Trophoblast cell (in vitro differentiated cells and primary cell): ENCODE results near the gene PI4K2B.
A peak's percentile ranks its signal among the peaks of the same experiment; 100 is the strongest.
"Not testable (repeated sequence)": the region's sequence is repeated elsewhere in the genome, so short reads cannot be mapped to it uniquely, and the experiment has no call there.

Experiments used
- DNase-seq, 2 donors: peaks; one replicate each; pipeline ENCODE4 v3.0.0-alpha.2; 2016
- H2AFZ ChIP-seq: 2 replicates; pipeline ENCODE4 v1.6.1; 2013; ENCODE audit warnings: low read length, moderate library complexity, mild to moderate bottlenecking; ENCODE audit not compliant: insufficient read depth, poor library complexity
- H2AK5ac ChIP-seq: 2 replicates; pipeline ENCODE4 v1.6.1; 2013; ENCODE audit warnings: mild to moderate bottlenecking, low read length
- H2BK120ac ChIP-seq: 2 replicates; pipeline ENCODE4 v1.6.1; 2013; ENCODE audit warnings: low read length, mild to moderate bottlenecking, moderate library complexity; ENCODE audit not compliant: insufficient read depth, poor library complexity
- H2BK12ac ChIP-seq: 2 replicates; pipeline ENCODE4 v1.6.1; 2013; ENCODE audit warnings: mild to moderate bottlenecking, low read length, moderate library complexity
- H2BK5ac ChIP-seq: 2 replicates; pipeline ENCODE4 v1.6.1; 2013; ENCODE audit warnings: low read length, low read depth, moderate library complexity, mild to moderate bottlenecking; ENCODE audit not compliant: poor library complexity
- H3K14ac ChIP-seq: 2 replicates; pipeline ENCODE4 v1.6.1; 2013; ENCODE audit warnings: mild to moderate bottlenecking, low read length
- H3K18ac ChIP-seq: 2 replicates; pipeline ENCODE4 v1.6.1; 2013; ENCODE audit warnings: mild to moderate bottlenecking, low read length
- H3K23ac ChIP-seq: 2 replicates; pipeline ENCODE4 v1.6.1; 2013; ENCODE audit warnings: low read length
- H3K27ac ChIP-seq: 2 replicates; pipeline ENCODE4 v1.5.1; 2013; ENCODE audit warnings: low read depth, mild to moderate bottlenecking, inconsistent platforms, low read length, moderate library complexity
- H3K27me3 ChIP-seq: 2 replicates; pipeline ENCODE4 v1.6.1; 2013; ENCODE audit warnings: inconsistent platforms, mild to moderate bottlenecking, low read length, moderate library complexity; ENCODE audit not compliant: insufficient read depth
- H3K36me3 ChIP-seq, 2 experiments: 1 replicate in 1 of 2; 2 replicates in 1 of 2; pipeline ENCODE4 v1.6.1; 2013; ENCODE audit warnings: low read length in 2 of 2, mild to moderate bottlenecking in 2 of 2, moderate library complexity in 1 of 2; ENCODE audit not compliant: insufficient read depth in 2 of 2, control insufficient read depth in 1 of 2
- H3K4ac ChIP-seq: 2 replicates; pipeline ENCODE4 v1.6.1; 2013; ENCODE audit warnings: low read depth, mild to moderate bottlenecking, low read length, moderate library complexity
- H3K4me1 ChIP-seq, 2 experiments: 1 replicate in 1 of 2; 2 replicates in 1 of 2; pipeline ENCODE4 v1.6.1; 2013; ENCODE audit warnings: low read length in 2 of 2, mild to moderate bottlenecking in 2 of 2, moderate library complexity in 1 of 2; ENCODE audit not compliant: insufficient read depth in 2 of 2, control insufficient read depth in 1 of 2
- H3K4me2 ChIP-seq: 2 replicates; pipeline ENCODE4 v1.6.1; 2013; ENCODE audit warnings: inconsistent platforms, mild to moderate bottlenecking, low read length, moderate library complexity
- H3K4me3 ChIP-seq: 2 replicates; pipeline ENCODE4 v1.5.1; 2013; ENCODE audit warnings: mild to moderate bottlenecking, low read depth, low read length, inconsistent platforms
- H3K79me1 ChIP-seq: one replicate; pipeline ENCODE4 v1.6.1; 2013; ENCODE audit warnings: low read length
- H3K79me2 ChIP-seq: 2 replicates; pipeline ENCODE4 v1.6.1; 2013; ENCODE audit warnings: low read length, mild to moderate bottlenecking; ENCODE audit not compliant: control insufficient read depth, insufficient read depth, poor library complexity
- H3K9ac ChIP-seq: 2 replicates; pipeline ENCODE4 v1.6.1; 2013; ENCODE audit warnings: mild to moderate bottlenecking, low read length
- H3K9me3 ChIP-seq: 2 replicates; pipeline ENCODE4 v1.6.1; 2013; ENCODE audit warnings: low read depth, mild to moderate bottlenecking, control low read depth, inconsistent platforms, low read length; ENCODE audit not compliant: insufficient read depth
- H4K12ac ChIP-seq: 2 replicates; pipeline ENCODE4 v1.6.1; 2013; ENCODE audit warnings: low read depth, mild to moderate bottlenecking, low read length, moderate library complexity
- H4K8ac ChIP-seq: 2 replicates; pipeline ENCODE4 v1.6.1; 2013; ENCODE audit warnings: low read depth, mild to moderate bottlenecking, low read length, moderate library complexity
- H4K91ac ChIP-seq: one replicate; pipeline ENCODE4 v1.6.1; 2013; ENCODE audit warnings: low read depth, mild to moderate bottlenecking, low read length, moderate library complexity
- WGBS: extraction: QIAGEN DNeasy Blood & Tissue Kit; methylation state at CpG from one replicate; pipeline ENCODE4 v1.1.7; 2013; ENCODE audit warnings: missing lambda C conversion rate; ENCODE audit not compliant: insufficient read length, insufficient coverage; ENCODE audit errors: extremely low coverage; 5-methylcytosine and 5-hydroxymethylcytosine counted together

Gene PI4K2B

GRCh38 chr4:25213347-25213979 lies 20.4 kb upstream of the PI4K2B start:
- no CpG with 5 or more reads among the region's 3 CpGs for WGBS
- Histone ChIP-seq H3K36me3 (no peaks in the 10 kb centered on the region), H3K79me1 (peaks cover 4% of the 10 kb centered on the region), H3K27ac (no peak overlapping the region), H2AFZ (no peak overlapping the region), H4K91ac (no peak overlapping the region), H4K8ac (no peak overlapping the region), H3K9ac (no peak overlapping the region), H3K4me1 (peaks cover 5 to 10% of the 10 kb centered on the region in 2 experiments), H3K27me3 (no peaks in the 10 kb centered on the region), H3K9me3 (no peaks in the 10 kb centered on the region), H2BK120ac (no peak overlapping the region), H3K14ac (no peak overlapping the region), H4K12ac (no peak overlapping the region), H3K23ac (no peak overlapping the region), H2BK5ac (no peak overlapping the region), H2BK12ac (no peak overlapping the region), H3K79me2 (no peaks in the 10 kb centered on the region), H3K18ac (no peak overlapping the region), H2AK5ac (no peak overlapping the region), H3K4me2 (no peak overlapping the region), H3K4ac (no peak overlapping the region), H3K4me3 (no peak overlapping the region)
- DNase-seq = no peak

DNA sequence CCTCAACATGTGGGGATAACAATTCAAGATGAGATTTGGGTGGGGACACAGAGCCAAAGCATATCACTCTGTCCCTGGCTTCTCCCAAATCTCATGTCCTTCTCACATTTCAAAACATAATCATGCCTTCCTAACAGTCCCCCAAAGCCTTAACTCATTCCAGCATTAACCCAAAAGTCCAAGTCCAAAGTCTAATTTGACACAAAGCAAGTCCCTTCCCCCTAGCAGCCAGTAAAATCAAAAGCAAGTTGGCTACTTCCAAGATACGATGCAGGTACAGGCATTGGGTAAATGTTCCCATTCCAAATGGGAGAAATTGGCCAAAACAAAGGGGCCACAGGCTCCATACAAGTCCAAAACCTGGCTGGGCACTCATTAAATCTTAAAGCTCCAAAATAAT lies 19.1 kb upstream of the PI4K2B start:
- not testable (repeated sequence) for H3K27ac ChIP-seq, H3K9me3 ChIP-seq, H4K8ac ChIP-seq, H3K79me1 ChIP-seq, H3K4ac ChIP-seq, H4K12ac ChIP-seq, H3K27me3 ChIP-seq, H3K4me3 ChIP-seq, H3K14ac ChIP-seq, H3K23ac ChIP-seq, H4K91ac ChIP-seq, H3K18ac ChIP-seq, DNase-seq, H2BK120ac ChIP-seq, H3K9ac ChIP-seq, H3K4me2 ChIP-seq, H3K36me3 ChIP-seq, H2AFZ ChIP-seq, H3K79me2 ChIP-seq, H2AK5ac ChIP-seq, H2BK12ac ChIP-seq, H3K4me1 ChIP-seq, H2BK5ac ChIP-seq
- WGBS = no CpG with 5 or more reads among the region's 1 CpG

DNA sequence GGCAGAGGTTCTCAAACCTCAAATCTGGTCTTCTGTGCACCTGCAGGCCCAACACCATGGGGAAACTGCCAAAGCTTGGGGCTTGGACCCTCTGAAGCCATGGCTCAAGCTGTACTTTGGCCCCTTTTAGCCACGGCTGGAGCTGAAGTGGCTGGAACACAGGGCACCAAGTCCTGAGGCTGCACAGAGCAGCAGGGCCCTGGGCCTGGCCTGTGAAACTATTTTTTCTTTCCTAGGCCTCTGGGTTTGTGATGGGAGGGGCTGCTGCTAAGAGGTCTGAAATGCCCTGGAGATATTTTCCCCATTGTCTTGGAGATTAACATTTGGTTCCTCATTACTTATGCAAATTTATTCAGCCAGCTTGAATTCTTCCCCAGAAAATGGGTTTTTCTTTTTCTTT lies 18.3 kb upstream of the PI4K2B start:
- WGBS = no CpG with 5 or more reads among the region's 1 CpG
- Histone ChIP-seq H3K27me3 (no peaks in the 10 kb centered on the region), H2BK120ac (no peak overlapping the region), H3K4me3 (peak overlapping the region; percentile 41), H3K9me3 (no peaks in the 10 kb centered on the region), H4K91ac (no peak overlapping the region), H4K8ac (no peak overlapping the region), H3K4me1 (peaks cover 5 to 7% of the 10 kb centered on the region in 2 experiments), H3K4me2 (no peak overlapping the region), H4K12ac (peak overlapping the region; percentile 36), H3K14ac (no peak overlapping the region), H2AK5ac (peak overlapping the region; percentile 23), H3K23ac (no peak overlapping the region), H3K27ac (no peak overlapping the region), H3K79me1 (peaks cover 4% of the 10 kb centered on the region), H3K79me2 (no peaks in the 10 kb centered on the region), H2AFZ (no peak overlapping the region), H3K4ac (no peak overlapping the region), H2BK12ac (no peak overlapping the region), H2BK5ac (no peak overlapping the region), H3K9ac (no peak overlapping the region), H3K18ac (no peak overlapping the region), H3K36me3 (no peaks in the 10 kb centered on the region)
- no peak for DNase-seq

DNA sequence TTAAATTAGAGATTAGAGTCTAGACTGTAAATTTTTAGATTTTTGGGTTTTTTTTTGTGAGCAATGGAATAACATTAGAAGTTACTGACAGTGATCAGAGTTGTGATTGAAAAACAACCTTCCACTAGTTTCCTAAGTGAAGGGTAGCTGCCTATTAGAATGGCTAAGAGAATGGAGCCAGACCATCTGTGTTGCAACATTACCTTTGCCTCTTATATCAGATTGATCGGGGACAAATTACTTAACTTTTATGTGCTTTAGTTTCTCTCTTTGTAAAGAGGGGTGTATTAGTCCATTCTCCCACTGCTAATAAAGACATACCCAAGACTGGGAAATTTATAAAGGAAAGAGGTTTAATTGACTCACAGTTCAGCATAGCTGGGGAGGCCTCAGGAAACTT lies 12.5 kb upstream of the PI4K2B start:
- H3K4me2 ChIP-seq = no peak overlapping the region
- H2AK5ac ChIP-seq = no peak overlapping the region
- no peaks in the 10 kb centered on the region for H3K4me1 ChIP-seq
- no peak overlapping the region for H3K4ac ChIP-seq
- no peak for DNase-seq
- H3K9ac ChIP-seq = no peak overlapping the region
- H3K4me3 ChIP-seq = no peak overlapping the region
- H2BK120ac ChIP-seq = no peak overlapping the region
- no peak overlapping the region for H2AFZ ChIP-seq
- H2BK12ac ChIP-seq = no peak overlapping the region
- H3K14ac ChIP-seq = no peak overlapping the region
- H4K8ac ChIP-seq = no peak overlapping the region
- H3K36me3 ChIP-seq = peaks cover 0 to 2% of the 10 kb centered on the region in 2 experiments
- no peaks in the 10 kb centered on the region for H3K79me2 ChIP-seq
- H3K27me3 ChIP-seq = no peaks in the 10 kb centered on the region
- no CpG with 5 or more reads among the region's 1 CpG for WGBS
- no peak overlapping the region for H3K27ac ChIP-seq
- no peak overlapping the region for H2BK5ac ChIP-seq
- H3K79me1 ChIP-seq = no peaks in the 10 kb centered on the region
- H4K91ac ChIP-seq = no peak overlapping the region
- H3K9me3 ChIP-seq = peaks cover 7% of the 10 kb centered on the region
- H3K23ac ChIP-seq = no peak overlapping the region
- no peak overlapping the region for H4K12ac ChIP-seq
- H3K18ac ChIP-seq = no peak overlapping the region
